ENCODE results near the gene LEMD3.
"Not testable (repeated sequence)": the region's sequence is repeated elsewhere in the genome, so short reads cannot be mapped to it uniquely, and the experiment has no call there.

LEMD3 gene

DNA sequence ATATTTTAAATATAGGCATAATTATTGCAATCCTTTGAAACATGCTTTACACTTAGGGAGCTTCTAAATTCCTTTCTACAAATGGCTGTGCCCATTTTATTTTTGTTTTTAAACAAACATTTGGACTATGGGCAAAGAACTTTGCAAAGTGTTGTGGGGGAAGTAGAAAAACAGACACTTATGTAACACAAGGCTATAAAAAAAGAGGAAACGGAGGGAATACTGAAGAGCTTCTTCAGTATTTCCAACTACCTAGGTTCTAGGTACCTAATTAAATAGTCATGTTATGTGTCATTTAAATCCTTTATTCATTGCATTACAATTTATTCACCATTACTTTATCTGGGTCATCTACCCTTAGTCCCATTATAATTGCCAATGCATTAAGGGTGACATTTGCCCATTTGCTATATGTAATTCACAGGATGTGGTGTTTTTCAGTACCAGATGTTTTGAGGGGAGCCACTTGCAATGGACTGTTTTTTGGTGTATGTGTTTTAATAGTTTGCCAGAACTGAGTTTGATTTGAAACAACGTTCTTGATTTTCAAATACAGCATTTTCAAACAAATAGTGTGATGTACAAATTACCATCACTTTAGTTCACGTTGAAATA lies 107.6 kb downstream of the LEMD3 start:
- DNase-seq (ENCODE audit: low read depth, low spot score): no peak

DNA sequence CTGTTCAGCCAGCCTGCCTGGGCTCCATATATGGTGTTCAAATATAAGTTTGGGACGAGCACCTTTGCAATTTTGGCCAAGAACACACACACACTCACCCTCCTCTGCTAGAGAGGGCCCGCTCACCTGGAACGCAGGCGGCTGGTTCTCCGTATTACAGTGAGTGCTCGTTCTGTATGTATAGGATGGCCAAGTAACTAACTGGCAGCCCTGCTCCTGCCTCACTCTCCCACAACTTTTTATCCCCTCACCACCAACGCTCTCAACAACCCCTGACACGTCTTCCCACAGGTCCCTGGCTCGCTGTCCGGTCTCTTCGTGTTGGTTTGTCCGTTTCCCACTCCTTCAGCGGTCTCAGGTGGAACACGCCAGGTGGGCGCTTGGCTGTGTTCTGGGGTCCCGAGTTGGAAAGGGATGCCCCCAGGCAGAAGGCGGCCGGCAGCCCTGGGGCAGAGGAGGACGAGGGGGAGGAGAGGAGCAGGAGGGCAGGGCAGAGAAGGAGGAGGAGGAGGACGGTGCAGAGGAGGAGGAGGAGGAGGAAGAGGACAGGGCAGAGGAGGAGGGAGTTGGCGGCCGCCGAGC lies 108.7 kb downstream of the LEMD3 start:
- DNase-seq (ENCODE audit: low read depth, low spot score): no peak
- no peak overlapping the region for H3K27ac ChIP-seq

More for the DNA sequence above, 107.6 kb downstream of the LEMD3 start:
- H3K27ac ChIP-seq: no peak overlapping the region

DNA sequence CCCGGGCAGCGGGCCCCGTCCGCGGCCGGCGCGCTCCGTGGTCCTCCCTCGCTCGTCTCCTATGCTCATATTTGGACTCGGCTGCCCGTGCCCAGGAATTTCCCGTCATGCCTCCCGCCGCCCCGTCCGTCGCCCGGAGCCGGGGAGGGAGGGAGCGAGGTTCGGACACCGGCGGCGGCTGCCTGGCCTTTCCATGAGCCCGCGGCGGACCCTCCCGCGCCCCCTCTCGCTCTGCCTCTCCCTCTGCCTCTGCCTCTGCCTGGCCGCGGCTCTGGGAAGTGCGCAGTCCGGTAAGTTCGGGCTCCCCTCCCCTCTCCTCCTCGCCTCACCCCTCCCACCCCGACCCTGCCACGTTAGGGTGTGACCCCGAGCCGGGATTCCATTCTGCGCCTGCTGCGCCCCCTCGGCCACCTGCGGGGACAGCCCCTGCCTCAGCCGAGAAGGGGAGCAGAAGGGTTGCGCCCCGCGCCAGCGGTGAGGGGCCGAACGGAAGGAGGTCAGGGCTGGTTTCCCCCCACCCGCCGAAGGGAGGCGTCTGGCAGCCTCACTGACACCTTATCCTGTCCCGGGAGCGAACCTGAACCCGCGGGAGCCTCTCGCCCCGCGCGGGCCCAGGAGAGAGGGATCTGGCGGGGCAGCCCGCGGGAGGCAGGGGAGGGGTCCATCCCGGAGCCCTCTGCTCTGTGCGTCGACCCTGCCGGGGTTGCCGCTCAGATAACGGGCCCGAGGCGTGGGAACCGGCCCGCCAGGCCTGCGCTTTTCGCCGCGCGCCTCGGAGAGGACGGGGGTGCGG lies 109.4 kb downstream of the LEMD3 start, which contains the start of gene MSRB3:
MSRB3 (plus strand) TSS at position 108 of the 793 bp plus-strand sequence. CDS start 29,897 bp downstream, outside the sequence.
- DNase-seq (ENCODE audit: low read depth, low spot score): no peak
- no peak within 1 kb of the TSS for H3K27ac ChIP-seq

DNA sequence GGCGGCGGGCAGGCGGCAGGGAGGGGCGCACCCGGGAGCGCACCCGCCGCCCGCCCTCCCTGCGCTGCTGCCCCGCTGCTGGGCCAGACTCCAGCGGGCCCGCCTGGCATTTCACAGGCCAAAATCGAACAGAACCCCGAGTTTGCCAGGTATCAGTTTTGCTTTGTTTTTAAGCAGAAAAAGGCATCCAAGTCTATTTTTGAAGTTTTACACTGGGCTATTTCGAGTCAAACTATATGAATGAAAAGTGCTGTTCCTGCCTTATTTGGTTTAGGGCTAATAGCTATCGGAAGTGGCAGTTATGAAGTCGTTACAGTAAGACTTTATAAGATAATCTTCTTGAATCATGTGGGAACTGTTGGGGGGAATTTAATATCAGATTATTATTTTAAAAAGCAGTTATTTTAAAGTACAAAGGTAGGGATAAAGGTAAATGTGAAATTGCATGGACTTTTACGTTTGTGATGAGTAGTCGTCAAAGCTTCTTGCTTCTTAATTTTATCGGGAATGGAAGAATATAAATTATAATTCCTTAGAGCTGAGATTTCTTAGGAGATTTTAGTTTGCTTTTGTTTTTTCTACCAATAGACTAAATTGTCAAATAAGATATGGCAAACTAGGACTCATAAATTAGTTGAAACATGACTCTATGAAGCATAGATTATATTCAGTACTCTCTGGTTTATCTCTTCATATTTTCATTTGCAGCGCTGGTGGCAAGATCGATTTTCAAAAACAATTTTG lies 110.2 kb downstream of the LEMD3 start:
- no peak overlapping the region for H3K27ac ChIP-seq
- no peak for DNase-seq (ENCODE audit: low read depth, low spot score)

DNA sequence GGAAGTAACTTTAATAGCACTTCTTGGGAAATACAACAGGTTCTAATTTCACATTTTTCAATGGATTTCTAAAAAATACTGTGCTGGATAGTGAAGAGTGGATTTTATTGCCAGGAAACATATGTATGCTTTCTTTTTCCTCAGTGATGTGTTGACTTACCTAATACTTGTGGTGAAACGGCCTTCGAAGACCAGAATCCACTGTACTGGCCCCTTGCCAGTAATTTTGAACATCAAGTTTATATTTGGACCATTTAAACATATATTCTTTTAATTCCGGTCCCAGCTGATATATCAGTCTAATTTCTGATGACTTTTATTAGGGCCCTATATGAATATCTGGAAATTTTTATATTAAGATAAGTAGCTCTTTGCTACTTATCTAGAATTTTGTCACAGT lies 110.9 kb downstream of the LEMD3 start:
- H3K27ac ChIP-seq: no peak overlapping the region
- no peak for DNase-seq (ENCODE audit: low read depth, low spot score)

DNA sequence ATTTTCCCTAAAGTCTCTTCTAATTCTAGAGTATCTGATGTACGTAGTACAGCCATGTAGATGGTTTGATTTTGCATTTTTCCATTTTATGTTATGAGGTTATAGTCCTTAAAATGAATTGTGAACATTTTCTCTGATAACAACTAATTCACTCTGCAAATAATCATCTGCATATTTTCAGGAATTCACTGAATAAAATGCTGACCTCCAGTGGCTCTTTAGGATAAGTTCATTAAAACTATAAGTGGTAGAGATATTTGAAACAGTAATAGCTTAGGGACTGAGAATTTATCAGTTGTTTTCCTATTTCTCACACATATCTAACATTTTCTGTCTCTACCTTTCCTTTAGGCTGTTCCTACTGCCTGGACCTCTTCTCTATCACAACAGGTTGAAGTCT lies 113.5 kb downstream of the LEMD3 start:
- no peak for DNase-seq (ENCODE audit: low read depth, low spot score)
- H3K27ac ChIP-seq: no peak overlapping the region

DNA sequence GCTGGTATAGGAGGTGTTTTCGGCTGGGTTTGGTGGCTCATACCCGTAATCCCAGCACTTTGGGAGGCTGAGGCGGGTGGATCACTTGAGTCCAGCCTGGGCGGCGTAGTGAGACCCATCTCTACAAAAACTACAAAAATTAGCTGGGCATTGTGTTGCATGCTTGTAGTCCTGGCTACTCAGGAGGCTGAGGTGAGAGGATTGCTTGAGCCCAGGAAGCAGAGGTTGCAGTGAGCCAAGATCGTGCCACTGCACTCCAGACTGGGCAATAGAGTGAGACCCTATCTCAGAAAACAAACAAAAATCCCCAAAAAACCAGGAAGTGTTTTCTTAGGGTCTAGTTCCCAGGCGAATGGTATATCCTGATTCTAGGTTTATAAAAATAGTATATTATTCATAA lies 116.1 kb downstream of the LEMD3 start:
- not testable (repeated sequence) for DNase-seq (ENCODE audit: low read depth, low spot score); H3K27ac ChIP-seq

DNA sequence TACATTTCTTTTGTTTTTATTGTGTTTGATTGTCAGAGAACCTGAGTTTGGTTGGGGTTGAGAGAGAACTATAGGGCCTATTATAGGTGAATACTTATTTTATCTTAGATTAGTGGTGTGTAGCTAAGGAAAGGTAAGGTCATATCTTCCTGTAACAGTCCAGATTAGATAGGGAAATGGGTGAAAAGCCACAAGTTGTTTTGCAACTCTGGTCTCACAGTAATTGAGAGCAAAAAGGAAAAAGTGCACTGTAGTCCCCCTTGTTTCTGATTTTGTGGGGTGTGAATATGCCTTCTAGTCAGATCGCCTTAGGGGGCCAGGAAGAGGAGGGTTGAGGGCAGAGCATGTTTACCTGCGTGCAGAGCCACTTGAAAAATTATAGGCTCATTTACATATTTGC lies 118.0 kb downstream of the LEMD3 start:
- DNase-seq (ENCODE audit: low read depth, low spot score): no peak
- no peak overlapping the region for H3K27ac ChIP-seq

DNA sequence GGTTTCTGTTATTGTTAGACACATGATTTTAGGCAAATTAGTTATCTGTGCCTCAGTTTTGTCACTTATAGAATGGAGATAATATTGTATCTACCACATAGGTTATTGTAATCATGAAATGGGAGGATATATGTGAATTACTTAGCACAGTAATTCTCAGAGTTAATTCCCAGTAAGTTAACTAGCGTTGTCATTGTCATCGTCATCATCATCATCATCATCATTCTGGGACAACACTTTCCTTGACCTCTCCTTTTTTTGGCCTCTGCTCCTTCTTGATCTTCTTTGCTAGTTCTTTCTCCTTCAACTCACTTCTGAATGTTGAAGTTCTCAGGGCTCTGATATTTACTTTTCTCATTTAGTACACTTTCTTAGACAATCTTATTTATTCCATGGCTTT lies 122.9 kb downstream of the LEMD3 start:
- H3K27ac ChIP-seq: no peak overlapping the region
- no peak for DNase-seq (ENCODE audit: low read depth, low spot score)

DNA sequence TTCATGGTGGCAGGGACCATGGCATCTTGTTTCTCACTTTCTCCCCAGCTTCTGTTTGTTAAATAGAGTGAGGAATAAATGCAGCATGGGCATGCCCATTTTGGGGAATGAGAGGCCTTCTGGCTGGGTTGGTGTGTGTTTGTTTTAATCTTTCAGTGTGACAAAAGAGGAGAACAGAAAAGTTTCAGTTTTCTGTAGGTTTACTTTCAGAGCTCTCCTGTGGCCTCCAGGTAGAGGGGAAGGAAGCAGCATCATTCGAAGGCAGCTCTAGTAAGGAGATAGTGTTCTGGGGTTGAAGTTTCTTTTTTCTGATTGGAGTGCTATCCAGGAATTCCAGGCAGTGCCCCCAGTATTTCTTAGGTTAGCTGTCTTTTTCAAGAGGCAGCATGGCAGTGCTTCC lies 124.4 kb downstream of the LEMD3 start:
- H3K27ac ChIP-seq: no peak overlapping the region
- DNase-seq (ENCODE audit: low read depth, low spot score): no peak

DNA sequence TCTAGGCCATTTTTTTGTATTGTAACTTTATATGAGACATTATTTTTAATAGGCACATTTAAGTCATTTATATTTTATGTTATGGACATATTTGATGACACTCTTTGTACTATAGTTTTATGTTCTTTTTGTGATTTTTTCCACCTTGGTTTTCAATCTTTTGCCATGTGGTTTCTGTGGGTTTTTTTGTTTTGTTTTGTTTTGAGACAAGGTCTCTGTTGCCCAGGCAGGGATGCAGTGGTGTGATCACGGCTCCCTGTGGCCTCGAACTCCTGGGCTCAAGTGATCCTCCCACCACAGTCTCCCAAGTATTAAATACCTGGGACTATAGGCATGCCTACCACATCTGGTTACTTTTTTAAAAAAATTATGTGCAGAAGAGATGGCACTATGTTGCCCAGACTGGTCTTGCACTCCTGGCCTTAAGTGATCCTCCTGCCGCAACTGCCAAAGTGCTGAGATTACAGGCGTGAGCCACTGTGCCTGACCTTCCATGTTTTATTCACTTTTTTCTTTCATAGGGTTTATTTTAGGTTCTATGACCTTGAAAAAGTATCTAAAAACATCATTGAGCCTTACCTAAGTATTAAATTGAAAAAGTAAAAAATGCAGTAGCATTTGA lies 125.4 kb downstream of the LEMD3 start:
- no peak overlapping the region for H3K27ac ChIP-seq
- no peak for DNase-seq (ENCODE audit: low read depth, low spot score)

DNA sequence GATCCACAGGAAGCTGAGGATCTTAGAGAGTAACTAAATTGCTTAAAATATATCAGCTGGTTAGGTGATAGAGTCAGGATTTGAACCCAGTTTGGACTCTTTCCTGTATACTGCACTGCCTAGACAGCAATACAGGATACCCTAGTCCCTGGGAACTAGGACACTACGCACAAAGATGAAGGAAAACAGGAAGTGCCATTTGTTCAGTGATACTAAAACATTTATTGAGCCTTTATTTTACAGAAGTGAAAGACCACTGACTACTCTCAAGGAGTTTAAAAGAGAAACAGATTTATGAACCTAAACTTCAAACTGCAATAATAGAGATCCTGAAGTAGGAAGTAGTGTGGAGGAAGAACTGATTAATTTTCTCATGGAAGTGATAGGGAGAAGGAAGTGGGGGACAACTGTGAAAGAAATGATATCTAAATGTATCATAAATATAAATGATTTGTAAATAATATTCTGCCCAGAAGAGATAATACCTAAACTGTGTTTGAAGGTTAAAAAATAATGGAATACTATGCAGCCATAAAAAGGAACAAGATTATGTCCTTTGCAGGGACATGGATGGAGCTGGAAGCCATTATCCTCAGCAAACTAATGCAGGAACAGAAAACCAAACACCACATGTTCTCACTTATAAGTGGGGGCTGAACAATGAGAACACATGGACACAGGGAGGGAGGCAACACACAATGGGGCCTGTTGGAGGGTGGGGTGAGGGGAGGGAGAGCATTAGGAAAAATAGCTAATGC lies 127.3 kb downstream of the LEMD3 start:
- no peak overlapping the region for H3K27ac ChIP-seq
- no peak for DNase-seq (ENCODE audit: low read depth, low spot score)
